GM21528 (cell line): ENCODE results near the gene MPZL1.
A peak's percentile ranks its signal among the peaks of the same experiment; 100 is the strongest.
"Not testable (repeated sequence)": the region's sequence is repeated elsewhere in the genome, so short reads cannot be mapped to it uniquely, and the experiment has no call there.

Source experiments
- ATAC-seq: cut with Tn5 transposase; IDR thresholded peaks from one replicate; pipeline ENCODE4 v1.9.1; 2021; ENCODE audit warnings: mild to moderate bottlenecking, moderate library complexity; ENCODE audit not compliant: unreplicated experiment, low FRiP score

Gene MPZL1

DNA sequence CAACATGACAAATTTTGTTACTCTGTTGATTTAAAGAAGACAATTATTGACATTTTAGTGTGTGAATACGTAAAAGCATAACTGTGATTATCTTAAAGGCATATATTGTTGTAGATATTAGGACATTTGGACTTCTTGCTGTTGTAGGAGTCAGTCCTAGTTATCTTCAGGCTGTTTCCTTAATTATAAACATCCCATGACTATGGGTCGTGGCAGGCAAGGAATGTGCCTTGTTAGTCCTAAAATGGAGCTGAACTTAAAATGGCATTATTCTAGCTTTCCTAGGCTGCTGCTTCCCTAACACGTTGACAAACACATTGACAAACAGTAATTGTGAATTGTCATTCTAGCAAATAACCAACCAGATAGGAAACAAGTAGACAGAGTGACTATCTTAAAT, 4.4 kb upstream of the MPZL1 start:
- no peak for ATAC-seq

DNA sequence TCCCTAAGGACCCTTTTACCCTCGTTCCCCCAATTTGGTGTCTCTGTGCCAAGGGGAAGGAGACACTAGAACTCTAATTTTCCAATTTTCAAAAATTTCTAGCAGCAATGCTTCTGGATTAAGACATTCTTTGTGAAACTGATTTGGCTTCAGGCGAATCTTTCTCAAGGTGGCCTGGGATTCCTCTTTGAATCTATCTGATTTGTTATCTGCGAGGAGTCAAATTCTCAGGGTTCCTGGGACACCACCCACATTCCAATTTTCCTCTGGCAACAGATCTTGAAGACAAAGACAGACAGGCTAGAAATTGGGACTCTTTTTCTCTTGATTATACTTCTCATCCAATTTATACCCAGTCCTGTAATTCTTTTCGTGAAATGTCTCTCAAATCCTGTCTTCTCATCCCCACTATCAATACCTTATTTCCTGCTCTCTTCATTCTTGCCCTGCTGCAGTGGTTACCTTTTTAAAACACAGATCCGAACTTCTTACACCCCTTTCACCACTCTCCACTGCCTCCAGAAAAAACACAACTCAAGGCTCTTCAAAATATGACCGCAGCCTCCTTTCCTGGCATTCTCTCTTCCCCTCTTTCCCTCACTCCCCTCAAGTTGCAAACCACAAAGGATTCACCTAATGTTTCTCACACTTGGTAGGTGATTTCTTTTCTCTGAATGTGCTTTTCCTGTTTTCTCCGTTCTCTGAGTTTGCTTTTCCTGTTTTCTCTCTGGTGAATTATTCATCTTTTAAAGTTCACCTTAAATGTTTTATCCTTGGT, 2.7 kb upstream of the MPZL1 start:
- no peak for ATAC-seq

DNA sequence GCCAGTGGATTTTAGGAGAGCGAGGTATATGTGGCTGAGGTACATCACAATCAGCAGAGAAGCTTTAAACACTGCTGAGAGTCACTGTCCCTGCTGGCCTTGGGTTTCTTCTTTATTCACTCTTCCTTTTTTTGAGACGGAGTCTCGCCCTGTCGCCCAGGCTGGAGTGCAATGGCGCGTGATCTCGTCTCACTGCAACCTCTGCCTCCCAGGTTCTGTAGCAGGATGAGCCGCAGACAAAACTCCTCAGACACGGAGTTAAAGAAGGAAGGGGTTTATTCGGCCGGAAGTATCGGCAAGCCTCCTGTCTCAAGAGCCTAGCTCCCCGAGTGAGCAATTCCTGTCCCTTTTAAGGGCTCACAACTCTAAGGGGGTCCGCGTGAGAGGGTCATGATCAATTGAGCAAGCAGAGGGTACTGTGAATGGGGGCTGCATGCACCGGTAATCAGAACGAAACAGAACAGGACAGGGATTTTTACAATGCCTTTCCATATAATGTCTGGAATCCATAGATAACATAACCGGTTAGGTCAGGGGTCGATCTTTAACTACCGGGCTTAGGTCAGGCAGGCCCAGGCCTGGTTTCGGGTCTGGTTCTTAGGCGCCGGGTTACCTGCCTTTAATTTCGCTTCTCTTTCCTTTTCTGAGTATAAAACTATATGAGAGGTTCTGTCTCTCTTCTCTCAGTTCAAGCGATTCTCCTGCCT, 1.9 kb upstream of the MPZL1 start:
- ATAC-seq: not testable (repeated sequence)

DNA sequence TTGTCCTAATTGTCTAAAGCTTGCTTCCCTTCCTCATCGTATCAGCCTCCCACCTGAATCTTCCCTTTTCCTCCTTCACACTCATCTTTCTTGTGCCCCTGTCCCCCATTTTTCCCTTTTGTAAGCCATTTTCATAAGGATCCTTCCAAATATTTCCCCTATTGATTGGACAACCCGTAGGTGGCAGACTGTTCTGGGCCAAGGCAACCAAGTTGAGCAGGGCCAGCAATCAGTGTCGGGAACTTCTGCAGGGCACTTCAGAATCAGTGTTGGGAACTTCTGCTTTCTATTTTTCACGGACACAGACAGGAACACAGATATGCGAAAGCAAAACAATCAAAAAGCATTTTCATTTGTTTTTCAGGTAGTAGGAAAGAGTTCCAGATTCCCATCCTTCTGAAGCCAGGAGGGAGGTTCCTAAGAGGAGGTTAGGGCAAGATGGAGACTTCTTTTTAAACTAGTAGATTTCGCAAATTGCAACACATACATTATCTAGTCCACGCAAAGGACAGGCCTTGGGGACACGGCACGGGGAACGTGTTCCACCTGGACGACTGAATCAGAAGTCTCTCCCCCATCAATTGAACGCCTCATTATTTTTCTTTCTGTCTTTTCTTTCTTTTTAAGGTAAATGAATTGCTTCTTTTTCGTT, 691 bp upstream of the MPZL1 start:
- ATAC-seq: no peak

DNA sequence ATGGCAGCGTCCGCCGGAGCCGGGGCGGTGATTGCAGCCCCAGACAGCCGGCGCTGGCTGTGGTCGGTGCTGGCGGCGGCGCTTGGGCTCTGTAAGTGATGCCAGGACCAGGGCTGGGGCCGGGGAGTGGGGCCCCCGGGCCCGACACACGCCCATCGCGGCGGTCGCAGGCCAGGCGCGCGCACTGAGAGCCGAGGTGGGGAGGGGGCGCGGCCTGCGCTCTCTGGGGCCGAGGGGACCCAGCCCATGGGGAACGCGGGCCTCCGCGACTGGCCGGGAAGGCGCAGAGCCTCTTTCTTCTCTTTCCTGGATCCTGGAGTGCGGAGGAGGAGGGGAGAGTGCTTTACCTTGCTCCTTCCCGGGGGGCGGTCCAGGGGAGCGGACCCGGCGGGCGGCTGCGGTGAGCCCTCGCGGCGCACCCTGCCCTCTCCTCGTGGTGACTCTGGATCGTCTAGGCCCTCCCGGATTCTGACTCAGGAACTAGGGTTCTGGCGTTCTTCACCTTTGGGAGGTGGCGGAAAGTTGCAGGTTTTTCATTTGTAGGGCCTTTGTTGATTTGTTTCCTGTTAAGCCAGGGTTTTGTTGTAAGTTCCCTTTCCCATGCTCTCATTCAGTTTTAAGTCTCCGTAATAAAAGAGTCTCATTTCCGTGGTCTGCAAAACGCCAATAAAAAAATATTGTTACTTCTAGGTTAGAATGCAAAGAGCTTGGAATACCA, 529 bp downstream of the MPZL1 start:
- ATAC-seq: peak; percentile 29

DNA sequence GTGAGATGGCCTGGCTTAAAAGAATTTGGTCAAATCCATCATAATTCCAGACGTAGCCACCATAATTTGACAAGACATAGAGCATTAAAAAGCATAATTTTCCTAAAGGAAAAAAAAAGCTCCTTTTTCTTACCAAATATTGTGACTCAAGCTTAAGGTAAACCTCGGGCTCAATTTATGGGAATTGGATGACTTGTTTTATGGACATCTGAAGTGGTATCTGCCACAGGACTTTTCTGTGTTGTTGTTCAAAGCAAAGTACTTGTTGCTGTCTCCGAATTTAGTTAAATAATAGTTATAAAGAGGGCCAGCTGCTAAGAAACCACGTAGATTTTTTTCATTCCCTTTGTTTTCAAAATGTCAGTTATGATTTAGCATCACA, 1.1 kb downstream of the MPZL1 start:
- ATAC-seq: no peak

DNA sequence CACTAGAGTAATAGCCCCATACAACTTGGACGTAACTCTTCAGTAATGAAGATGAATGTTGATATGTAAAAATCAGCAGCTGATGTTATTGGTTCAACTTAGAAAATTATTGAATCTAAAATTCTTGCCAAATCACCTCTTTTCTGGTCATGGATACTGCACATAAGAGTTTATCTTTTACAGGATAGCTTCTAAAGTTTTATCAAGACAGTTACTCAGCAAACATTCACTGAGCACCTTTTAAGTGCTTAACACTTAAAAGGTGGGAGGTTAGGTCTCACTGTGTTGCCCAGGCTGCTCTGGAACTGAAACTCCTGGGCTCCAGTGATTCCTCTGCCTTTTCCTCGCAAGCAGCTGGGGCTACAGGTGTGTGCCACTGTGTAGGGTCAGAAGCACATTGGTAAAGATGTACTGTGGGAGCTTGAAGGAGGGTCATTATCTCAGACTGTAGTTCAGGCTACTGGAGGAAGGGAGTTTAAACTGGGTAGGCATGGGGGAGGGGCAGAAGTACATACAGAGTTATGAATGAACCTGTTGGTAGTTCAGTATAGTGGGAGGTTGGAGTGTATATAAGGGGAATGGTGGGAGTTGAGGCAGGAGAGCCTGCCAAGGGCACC, 2.0 kb downstream of the MPZL1 start:
- no peak for ATAC-seq

DNA sequence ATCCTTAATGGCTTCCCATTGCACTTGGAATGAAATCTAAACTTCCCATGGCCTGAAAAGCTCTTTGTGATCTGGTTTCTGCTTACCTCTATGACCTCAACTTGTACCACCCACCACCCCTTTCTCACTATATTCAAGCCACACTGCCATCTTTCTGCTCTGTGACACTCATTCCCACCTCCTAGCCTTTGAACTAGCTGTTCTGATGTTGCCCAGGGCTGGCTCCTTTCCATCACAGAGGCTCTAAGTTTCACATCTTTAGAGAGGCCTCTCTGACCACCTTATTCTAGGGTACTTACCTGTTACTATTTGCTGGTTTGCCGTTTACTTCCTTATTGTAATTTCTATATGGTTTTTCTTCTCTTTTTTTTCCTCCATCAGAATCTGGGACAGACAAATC, 4.2 kb downstream of the MPZL1 start:
- no peak for ATAC-seq

DNA sequence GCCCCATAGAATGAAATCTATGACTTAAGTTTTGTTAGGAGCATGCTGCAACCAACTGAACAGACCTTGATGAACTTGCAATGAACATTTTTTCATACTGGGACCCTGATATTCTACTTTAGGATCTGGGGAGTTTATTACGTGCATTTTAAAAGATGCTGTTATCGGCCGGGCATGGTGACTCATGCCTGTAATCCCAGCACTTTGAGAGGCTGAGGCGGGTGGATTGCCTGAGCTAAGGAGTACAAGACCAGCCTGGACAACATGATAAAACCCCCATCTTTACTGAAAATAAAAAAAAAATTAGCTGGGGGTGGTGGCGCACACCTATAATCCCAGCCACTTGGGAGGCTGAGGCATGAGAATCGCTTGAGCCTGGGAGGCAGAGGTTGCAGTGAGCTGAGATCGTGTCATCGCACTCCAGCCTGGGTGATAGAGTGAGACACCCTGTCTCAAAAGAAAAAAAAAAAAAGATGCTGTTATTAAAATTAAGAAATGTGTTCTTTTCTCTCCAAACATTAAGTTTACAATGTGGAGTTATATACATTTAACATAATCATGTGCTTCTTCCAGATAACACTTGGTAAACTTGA, 7.1 kb downstream of the MPZL1 start:
- ATAC-seq: no peak

DNA sequence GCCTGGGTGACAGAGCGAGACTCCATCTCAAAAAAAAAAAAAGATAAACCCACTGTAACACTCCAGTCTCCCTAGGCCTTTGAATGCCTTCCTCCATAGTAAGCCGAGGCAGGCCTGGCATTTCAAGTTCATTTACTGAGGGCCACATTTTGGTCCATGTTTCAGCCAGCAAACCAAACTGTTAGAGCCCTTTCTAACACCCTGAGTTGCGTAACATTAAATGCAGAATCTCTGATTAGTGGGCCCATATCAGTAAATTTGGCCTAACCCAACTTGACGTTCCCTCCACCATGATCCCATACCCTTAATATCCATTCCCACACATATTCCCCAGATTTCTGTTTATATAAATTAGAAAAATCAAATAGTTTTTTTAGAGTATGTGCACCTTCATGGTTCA, 12.4 kb downstream of the MPZL1 start:
- ATAC-seq: no peak

DNA sequence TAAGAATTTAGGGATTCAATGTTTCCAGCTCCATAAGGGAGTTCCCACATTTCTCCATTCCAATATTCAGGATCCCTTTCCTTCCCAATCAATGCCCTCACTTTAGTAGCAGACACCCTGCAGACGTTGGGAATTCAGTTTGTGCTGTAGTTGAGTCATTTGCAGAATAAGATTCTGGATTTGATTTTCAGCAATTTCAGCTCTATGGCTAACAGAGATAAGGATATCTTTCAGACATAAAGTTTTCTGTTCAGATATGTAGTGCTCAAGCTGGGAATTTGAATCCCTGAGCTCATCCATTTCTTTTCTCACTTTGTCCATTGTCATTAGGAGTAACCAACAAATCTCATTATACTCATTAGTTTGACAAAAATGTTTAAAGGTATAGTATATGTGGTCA, 13.1 kb downstream of the MPZL1 start:
- no peak for ATAC-seq

DNA sequence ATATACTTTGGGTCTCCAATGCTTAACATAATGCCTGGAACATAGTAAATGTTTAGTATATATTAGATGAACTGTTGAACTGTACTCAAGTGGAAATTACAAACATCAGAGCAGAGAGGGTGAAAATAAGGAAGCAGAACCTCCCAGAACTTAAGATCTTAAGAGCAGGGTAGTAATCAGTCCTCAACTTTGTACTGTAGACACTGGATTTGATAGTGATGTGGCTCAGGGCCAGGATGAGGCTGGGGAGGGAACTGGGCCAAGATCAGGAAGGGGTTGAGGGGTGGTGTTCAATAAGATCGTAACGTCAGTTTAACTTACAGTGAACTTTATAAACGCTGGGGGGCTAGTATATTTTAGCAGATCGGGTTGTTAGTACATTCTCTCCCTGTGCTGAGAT, 15.4 kb downstream of the MPZL1 start:
- ATAC-seq: no peak

DNA sequence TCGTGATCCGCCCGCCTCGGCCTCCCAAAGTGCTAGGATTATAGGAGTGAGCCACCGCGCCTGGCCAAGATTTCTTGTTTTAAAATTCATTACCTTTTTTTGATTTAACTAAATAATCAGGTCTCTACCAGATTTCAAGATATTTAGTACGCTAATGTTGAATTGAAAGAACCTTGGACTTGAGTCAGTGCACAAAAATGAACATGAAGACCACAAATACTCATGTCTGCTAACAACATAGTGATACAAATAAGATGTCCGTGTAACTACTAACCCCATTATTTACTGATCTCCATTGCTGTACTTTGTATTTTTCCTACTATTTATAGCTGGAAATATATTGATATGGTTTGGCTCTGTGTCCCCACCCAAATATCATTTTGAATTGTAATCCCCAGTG, 16.4 kb downstream of the MPZL1 start:
- ATAC-seq: no peak

DNA sequence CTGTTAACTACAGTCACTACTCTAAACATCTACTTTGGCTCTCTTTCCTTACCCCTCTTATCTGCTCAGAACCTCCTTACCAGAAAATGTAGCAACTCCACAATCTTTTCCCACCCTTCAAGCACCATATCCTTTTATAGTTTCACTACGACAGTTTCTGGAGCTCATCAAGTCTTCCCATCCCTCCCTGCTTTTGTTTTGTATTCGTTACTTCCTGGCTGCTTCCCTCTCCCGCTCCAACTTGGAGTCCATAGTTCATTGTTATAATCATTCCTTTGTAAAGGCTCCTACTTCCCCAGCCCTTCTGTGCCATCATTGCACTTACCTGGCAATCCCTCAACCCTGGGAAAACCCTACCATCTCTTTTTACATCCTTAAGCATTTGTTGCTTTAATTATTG, 18.0 kb downstream of the MPZL1 start:
- no peak for ATAC-seq

DNA sequence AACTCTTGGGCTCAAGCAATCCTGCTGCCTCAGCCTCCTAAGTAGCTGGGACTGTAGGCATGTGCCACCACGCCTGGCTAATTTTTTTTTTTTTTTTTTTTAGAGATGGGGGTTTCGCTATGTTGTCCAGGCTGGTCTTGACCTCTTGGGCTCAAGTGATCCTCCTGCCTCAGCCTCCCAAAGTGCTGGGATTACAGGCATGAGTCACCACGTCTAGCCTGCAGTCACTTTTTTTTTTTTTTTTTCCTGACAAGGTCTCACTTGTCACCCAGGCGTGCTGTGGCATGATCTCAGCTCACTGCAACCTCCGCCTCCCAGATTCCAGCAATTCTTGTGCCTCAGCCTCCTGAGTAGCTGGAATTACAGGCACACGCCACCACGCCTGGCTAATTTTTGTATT, 19.3 kb downstream of the MPZL1 start:
- not testable (repeated sequence) for ATAC-seq

DNA sequence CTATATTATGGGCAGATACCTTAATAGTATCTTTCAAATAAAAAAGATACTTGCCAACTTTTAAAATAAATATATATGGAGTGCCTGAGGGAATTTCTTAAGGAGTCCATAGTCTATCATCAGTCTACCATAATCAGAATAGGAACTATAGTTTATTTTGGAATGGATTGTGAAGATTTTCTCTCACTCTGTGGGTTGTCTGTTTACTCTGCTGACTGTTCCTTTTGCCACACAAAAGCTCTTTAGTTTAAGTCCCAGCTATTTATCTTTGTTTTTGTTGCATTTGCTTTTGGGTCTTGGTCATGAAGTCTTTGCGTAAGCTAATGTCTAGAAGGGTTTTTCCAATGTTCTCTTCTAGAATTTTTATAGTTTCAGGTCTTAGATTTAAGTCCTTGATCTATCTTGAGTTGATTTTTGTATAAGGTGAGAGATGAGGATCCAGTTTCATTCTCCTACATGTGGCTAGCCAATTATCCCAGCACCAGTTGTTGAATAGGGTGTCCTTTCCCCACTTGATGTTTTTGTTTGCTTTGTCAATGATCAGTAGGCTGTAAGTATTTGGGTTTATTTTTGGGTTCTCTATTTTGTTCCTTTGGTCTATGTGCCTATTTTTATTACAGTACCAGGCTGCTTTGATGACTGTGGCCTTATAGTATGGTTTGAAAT, 20.7 kb downstream of the MPZL1 start:
- not testable (repeated sequence) for ATAC-seq

DNA sequence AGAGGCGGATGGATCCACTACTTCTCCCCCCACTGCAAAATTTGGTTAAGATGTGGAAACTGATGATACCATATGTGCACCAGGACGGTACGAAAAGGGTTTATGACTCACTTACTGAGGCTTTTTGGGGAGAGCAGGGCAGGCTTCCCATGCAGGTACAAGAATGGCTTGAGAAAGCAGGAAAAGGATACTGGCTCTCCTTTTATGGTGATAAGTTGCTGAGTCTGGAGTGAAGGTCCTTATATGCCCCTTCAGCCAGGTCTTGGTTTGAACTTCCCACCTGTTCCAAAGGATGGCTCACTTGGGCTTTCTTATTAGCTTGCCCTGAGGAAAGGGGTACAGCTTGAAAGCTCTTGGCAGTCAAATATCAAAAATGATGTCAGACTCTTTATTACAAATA, 23.1 kb downstream of the MPZL1 start:
- no peak for ATAC-seq

DNA sequence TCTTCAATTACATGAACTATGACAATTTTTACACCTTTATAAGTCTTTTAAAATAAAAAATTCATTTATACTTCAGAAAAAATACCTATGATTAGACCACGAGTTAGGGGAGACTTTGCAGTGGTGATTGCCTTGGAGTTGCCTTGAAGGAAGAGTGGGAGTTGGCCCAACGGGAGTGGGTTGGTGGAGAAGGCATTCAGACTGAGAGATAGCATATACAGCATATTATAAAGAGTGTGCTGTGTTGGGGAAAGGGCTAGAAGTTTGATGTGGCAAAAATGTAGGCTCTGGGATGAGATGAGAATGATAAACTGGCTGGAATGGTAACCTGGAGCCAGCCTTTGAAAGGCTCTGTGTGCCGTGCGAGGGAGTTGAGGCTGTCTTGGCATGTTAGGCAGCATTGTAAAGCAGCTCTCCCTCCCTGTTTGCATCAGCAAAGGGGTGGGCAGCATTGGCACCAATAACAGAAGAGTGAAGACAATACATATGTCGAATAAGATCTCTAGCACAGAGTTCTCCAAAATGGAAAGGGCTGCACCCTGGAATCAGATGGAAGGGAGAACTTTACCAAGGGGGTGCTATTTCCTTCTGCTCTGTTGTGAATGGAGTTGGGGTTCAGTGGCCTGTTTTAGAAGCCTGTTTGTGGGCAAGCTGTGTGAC, 24.4 kb downstream of the MPZL1 start:
- ATAC-seq: no peak

DNA sequence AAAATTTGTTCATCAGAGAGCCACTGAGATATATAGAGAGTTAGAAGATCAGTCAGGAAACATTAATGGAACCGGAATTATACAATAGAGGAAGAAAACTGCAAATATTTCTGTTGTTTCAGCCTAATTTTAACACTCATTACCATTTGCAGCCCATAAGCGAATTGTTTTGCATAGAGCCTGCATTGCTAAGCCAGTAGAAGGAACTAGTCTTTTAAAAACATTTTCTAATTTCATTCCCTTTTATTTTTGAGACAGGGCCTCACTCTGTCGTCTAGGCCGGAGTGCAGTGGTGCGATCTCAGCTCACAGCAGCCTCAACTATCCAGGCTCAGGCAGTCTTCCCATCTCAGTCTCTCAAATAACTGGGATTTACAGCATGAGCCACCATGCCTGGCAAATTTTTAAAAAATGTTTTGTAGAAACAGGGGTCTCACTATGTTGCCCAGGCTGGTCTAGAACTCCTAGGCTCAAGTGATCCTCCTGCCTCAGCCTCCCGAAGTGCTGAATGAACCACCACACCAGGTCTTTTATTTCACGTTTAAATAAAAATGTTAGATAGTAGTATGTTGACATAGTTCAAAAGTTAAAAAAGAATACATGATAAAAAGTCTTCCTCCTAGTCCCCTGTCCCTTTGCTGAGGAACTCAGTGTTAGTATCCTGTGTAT, 25.3 kb downstream of the MPZL1 start:
- ATAC-seq: no peak
